T-cell (primary cell): ENCODE measurements around the gene ZNF491. TPM values are rescaled to one million over a fixed set of nuclear protein-coding genes. Genes with fewer than 3 reads are reported as not detected.
"Not testable (repeated sequence)": the region's sequence is repeated elsewhere in the genome, so short reads cannot be mapped to it uniquely, and the experiment has no call there.

Source experiments
- ATAC-seq, 4 experiments: fragments of 200-7000 bp in 3 of 4; fragments of 150-1000 bp in 1 of 4; cut with Tn5 transposase; replicated peaks in 1 of 4; 1 replicate in 3 of 4; 2 replicates in 1 of 4; pipeline ENCODE4 v1.10.0; 2021; ENCODE audit warnings: moderate library complexity in 3 of 4, mild to moderate bottlenecking in 2 of 4, moderate number of reproducible peaks in 1 of 4
- CTCF ChIA-PET, 2 donors: fragments of 300-600 bp; sonication (Branson Sonifier 250); formaldehyde crosslinking; loops; one replicate each; lab custom pipeline; 2022; ENCODE audit warnings: antibody characterized with exemption in 2 of 2; lab: Charles Lee
- POLR2A ChIA-PET, 2 donors: fragments of 300-600 bp; sonication (Branson Sonifier 250); formaldehyde crosslinking; loops; one replicate each; lab custom pipeline; 2022; ENCODE audit warnings: antibody characterized with exemption in 2 of 2; lab: Charles Lee
- DNase-seq, 35 experiments: peaks; one replicate each; pipeline versions ENCODE4 v3.0.0 to v3.0.0-alpha.2; 2013 to 2023
- H3K27ac ChIP-seq: one replicate; pipeline ENCODE4 v1.5.1; 2013; ENCODE audit warnings: low read length
- H3K27me3 ChIP-seq, 2 experiments: replicated peaks in 1 of 2; 1 replicate in 1 of 2; 2 replicates in 1 of 2; pipeline versions ENCODE4 v1.6.1 to v1.7.0; 2013; ENCODE audit warnings: low read length in 1 of 2, mixed read lengths in 1 of 2; ENCODE audit not compliant: control insufficient read depth in 2 of 2, insufficient read depth in 2 of 2; ENCODE audit errors: extremely low read depth in 1 of 2
- H3K36me3 ChIP-seq, 2 donors: 1 replicate in 1 of 2; 2 replicates in 1 of 2; pipeline versions ENCODE4 v1.6.1 to v1.7.0; 2013; ENCODE audit warnings: low read length in 1 of 2; ENCODE audit not compliant: control insufficient read depth in 2 of 2, insufficient read depth in 1 of 2; ENCODE audit errors: extremely low read depth in 1 of 2
- H3K4me1 ChIP-seq, 2 experiments: 1 replicate in 1 of 2; 2 replicates in 1 of 2; pipeline versions ENCODE4 v1.6.1 to v1.7.0; 2013; ENCODE audit warnings: low read length in 2 of 2, mixed read lengths in 1 of 2; ENCODE audit not compliant: insufficient read depth in 2 of 2, control insufficient read depth in 1 of 2; ENCODE audit errors: extremely low read depth in 1 of 2
- H3K4me3 ChIP-seq, 2 donors: 1 replicate in 1 of 2; 2 replicates in 1 of 2; pipeline versions ENCODE4 v1.5.1 to v1.7.0; 2013; ENCODE audit warnings: mild to moderate bottlenecking in 2 of 2, low read length in 1 of 2, moderate library complexity in 1 of 2; ENCODE audit not compliant: control insufficient read depth in 1 of 2; ENCODE audit errors: extremely low read depth in 1 of 2
- H3K9me3 ChIP-seq: 2 replicates; pipeline ENCODE4 v1.7.0; 2013
- H3K27ac Mint-ChIP-seq, 2 donors: one replicate each; pipeline ENCODE4 v1.8.0; 2020 to 2021; ENCODE audit warnings: mild to moderate bottlenecking in 2 of 2, mixed read lengths in 2 of 2
- H3K27me3 Mint-ChIP-seq, 2 donors: one replicate each; pipeline ENCODE4 v1.8.0; 2021 to 2022; ENCODE audit warnings: mixed read lengths in 2 of 2
- H3K36me3 Mint-ChIP-seq: one replicate; pipeline ENCODE4 v1.8.0; 2021; ENCODE audit warnings: mixed read lengths
- H3K4me1 Mint-ChIP-seq, 3 donors: one replicate each; pipeline ENCODE4 v1.8.0; 2020 to 2022; ENCODE audit warnings: mixed read lengths in 3 of 3, mild to moderate bottlenecking in 1 of 3
- H3K4me3 Mint-ChIP-seq, 3 donors: one replicate each; pipeline ENCODE4 v1.8.0; 2020 to 2022; ENCODE audit warnings: mild to moderate bottlenecking in 3 of 3, mixed read lengths in 3 of 3, moderate library complexity in 3 of 3
- H3K9me3 Mint-ChIP-seq, 3 donors: one replicate each; pipeline ENCODE4 v1.8.0; 2020 to 2022; ENCODE audit warnings: mixed read lengths in 3 of 3
- WGBS: methylation state at CpG from one replicate; pipeline ENCODE4 v1.1.5; 2013; ENCODE audit warnings: missing lambda C conversion rate; ENCODE audit not compliant: insufficient coverage; 5-methylcytosine and 5-hydroxymethylcytosine counted together
- total RNA-seq, 35 experiments: library from RNA in 6 of 35; stranded (reverse) in 6 of 35; fragments of 120-200 nt in 1 of 35; gene quantifications; one replicate each; pipeline versions ENCODE4 v1.2.1 to v1.2.4 and lab custom pipeline; 2013 to 2026

The ZNF491 gene
- total RNA-seq, 5 donors from 2014 or later (not counting 1 experiment from before 2014, with no cell fraction given) = 0.77 to 3.5 (median 2.3) TPM

DNA sequence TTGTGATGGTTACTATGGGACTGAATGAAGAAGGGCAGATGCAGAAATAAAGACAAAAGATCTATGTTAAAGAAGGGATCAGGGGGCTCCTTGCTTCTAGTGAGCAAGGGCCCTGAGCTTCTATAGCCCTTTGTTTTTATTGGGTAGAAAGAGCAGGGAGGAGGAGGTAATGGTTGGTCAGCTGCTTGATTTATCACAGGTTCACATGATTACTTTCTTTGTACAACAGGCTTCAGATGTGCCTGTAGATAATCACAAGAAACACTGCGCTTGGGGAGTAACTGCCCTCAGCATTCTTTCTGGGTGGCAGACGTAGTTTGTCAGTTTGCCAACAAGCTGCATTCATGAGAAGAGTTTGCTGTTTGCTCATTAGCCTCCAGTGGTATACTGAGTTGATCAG is 45.4 kb downstream of the ZNF491 start:
- DNase-seq (no peak), ATAC-seq (no peak)
- H3K27ac ChIP-seq = no peak overlapping the region
- H3K9me3 Mint-ChIP-seq = peaks cover 4 to 15% (median 6%) of the 10 kb centered on the region in 3 donors
- H3K9me3 ChIP-seq = no peaks in the 10 kb centered on the region
- no peaks in the 10 kb centered on the region for H3K36me3 ChIP-seq
- no peak overlapping the region for H3K4me3 ChIP-seq
- H3K27me3 ChIP-seq = no peaks in the 10 kb centered on the region
- H3K36me3 Mint-ChIP-seq = no peaks in the 10 kb centered on the region
- CTCF ChIA-PET = no interaction called here
- H3K4me1 ChIP-seq = peaks cover 2 to 9% of the 10 kb centered on the region in 2 experiments
- no peak overlapping the region for H3K27ac Mint-ChIP-seq
- no peak overlapping the region for H3K4me3 Mint-ChIP-seq
- WGBS = 86% methylated on average over 2 of the region's 2 CpGs
- POLR2A ChIA-PET = no interaction called here
- H3K4me1 Mint-ChIP-seq = peaks cover 10 to 13% (median 11%) of the 10 kb centered on the region in 3 donors
- H3K27me3 Mint-ChIP-seq = no peaks in the 10 kb centered on the region

DNA sequence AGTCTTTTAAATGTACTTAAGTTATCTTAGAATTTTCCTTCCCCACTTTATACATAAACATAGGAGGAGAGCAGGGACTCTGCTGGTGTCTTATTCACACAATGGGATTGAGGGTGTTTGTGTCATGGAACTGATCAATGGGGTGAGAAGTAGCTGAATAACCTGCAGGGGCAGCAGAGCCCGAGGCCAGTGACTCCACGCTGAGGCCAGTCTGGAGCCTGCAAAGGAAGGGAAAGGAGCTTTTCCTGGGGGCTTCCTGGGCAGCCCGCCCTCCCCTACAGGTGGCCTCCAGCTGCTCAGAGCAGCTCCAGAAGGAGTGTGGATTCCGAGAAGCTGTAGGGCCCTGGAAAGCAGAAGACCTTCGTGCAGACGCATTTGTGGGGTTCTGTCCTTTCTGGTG is 49.3 kb downstream of the ZNF491 start:
- H3K4me1 ChIP-seq = peaks cover 4 to 16% of the 10 kb centered on the region in 2 experiments
- H3K9me3 Mint-ChIP-seq, H3K27me3 ChIP-seq, H3K4me3 ChIP-seq, ATAC-seq, H3K27ac ChIP-seq, H3K36me3 ChIP-seq, H3K9me3 ChIP-seq, CTCF ChIA-PET, DNase-seq, H3K27ac Mint-ChIP-seq, H3K27me3 Mint-ChIP-seq, POLR2A ChIA-PET: not testable (repeated sequence)
- WGBS = 83% methylated on average over 4 of the region's 6 CpGs
- Mint-ChIP-seq H3K4me1 (peaks cover 24 to 36% (median 31%) of the 10 kb centered on the region in 3 donors), H3K36me3 (peaks cover 16% of the 10 kb centered on the region), H3K4me3 (peak overlapping the region in 1 of 3 donors; percentile 84)

DNA sequence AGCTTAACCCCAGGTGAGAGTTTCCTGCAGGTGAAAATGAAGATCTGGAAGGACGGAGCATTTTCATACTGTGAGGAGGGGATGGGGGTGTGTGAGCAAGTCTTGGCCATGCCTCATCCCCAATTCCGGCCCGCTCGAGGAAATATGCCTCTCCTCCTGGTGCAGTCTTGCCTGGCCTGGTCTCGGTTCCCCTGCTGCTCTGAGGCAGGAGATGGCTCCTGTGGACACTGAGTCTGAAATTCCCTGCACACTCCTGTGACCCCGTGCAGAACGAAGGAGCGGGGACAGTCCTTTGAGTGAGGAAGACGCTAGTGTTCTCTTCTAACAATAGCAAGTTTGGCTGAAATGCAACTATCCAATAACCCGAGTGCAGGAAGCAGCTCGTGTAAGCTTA is 49.9 kb downstream of the ZNF491 start:
- H3K27me3 Mint-ChIP-seq = no peaks in the 10 kb centered on the region
- DNase-seq = no peak
- Histone ChIP-seq H3K4me3 (peak overlapping the region; percentile 79 to 80), H3K36me3 (no peaks in the 10 kb centered on the region), H3K4me1 (peaks cover 4 to 16% of the 10 kb centered on the region in 2 experiments), H3K27me3 (no peaks in the 10 kb centered on the region), H3K27ac (peak overlapping the region; percentile 62), H3K9me3 (no peaks in the 10 kb centered on the region)
- H3K9me3 Mint-ChIP-seq = peaks cover 0 to 5% (median 5%) of the 10 kb centered on the region in 3 donors
- POLR2A ChIA-PET = no interaction called here
- WGBS = 31% methylated on average over 10 of the region's 11 CpGs
- CTCF ChIA-PET = interaction anchor here in 1 of 2 donors (0.5 kb wide), 1 partner anchor 76 kb away, joined by 3 read pairs; no protein-coding TSS in a partner anchor
- no peak for ATAC-seq
- H3K4me3 Mint-ChIP-seq = peak overlapping the region; percentile 84 to 89 (median 85)
- peaks cover 16% of the 10 kb centered on the region for H3K36me3 Mint-ChIP-seq
- H3K27ac Mint-ChIP-seq = peak overlapping the region; percentile 86
- peaks cover 24 to 36% (median 31%) of the 10 kb centered on the region in 3 donors for H3K4me1 Mint-ChIP-seq

DNA sequence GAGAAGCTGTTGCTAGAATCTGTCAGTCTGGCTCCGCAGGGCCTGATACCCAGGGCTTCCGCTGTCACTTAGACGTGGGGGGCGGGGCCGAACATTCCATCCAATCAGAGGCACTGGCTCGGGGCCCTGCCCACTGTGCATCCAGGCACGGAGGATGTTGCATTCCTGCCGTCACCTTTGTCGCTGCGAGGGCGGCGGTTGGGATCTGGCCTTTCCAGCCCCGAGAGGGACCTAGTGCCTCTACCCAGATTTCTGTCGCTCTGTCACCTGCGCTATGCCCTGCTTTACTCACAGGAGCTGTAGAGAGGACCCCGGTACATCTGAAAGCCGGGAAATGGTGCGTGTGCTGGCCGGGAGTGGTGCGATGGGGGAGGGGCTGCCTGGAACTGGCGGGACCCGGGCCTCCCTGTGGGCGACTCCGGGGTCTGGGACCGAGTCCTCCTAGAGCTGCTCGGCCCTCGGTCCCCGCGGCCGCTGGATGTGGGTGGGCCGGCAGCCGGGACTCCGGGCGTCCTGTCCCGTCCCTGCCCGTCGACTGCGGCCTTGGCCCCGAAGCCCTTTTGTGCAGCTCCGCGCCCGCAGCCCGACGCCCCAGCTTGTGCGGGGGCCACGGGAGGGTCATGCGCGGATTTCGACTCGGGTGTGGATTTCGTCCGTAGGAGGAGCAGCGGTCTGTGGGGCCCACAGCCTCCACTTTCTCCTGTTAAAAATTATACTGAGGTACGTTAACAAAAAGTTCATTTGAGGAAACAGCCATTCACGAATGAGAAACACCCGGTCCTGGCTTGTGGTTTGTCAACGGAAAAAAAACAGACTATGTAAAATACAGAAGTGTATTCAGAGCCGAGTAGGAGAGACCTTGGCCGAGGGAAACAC is 50.5 kb downstream of the ZNF491 start, which contains the start of gene ZNF439:
ZNF439 (plus strand) TSS at position 133 of the 876 bp plus-strand sequence; CDS start at position 275, 142 bp downstream.
- ATAC-seq = peak; percentile 100
- Histone ChIP-seq H3K4me1 (peaks cover 4 to 16% of the 10 kb centered on the region in 2 experiments), H3K36me3 (no peaks in the 10 kb centered on the region), H3K27ac (peak within 1 kb of the TSS; percentile 62), H3K9me3 (no peaks in the 10 kb centered on the region), H3K27me3 (no peaks in the 10 kb centered on the region), H3K4me3 (peak within 1 kb of the TSS; percentile 79 to 80)
- peak; percentile 72 to 94 (median 87) for DNase-seq
- WGBS = under 1% methylated on average over 50 of the region's 59 CpGs
- Mint-ChIP-seq H3K9me3 (peaks cover 0 to 7% (median 6%) of the 10 kb centered on the region in 3 donors), H3K27ac (peak within 1 kb of the TSS; percentile 86), H3K4me3 (peak within 1 kb of the TSS; percentile 84 to 89 (median 85)), H3K36me3 (peaks cover 20% of the 10 kb centered on the region), H3K27me3 (no peaks in the 10 kb centered on the region), H3K4me1 (peaks cover 24 to 36% (median 31%) of the 10 kb centered on the region in 3 donors)
- CTCF ChIA-PET = interaction anchor here in 1 of 2 donors (0.5 kb wide), 1 partner anchor 76 kb away, joined by 3 read pairs; no protein-coding TSS in a partner anchor
- POLR2A ChIA-PET = no interaction called here

DNA sequence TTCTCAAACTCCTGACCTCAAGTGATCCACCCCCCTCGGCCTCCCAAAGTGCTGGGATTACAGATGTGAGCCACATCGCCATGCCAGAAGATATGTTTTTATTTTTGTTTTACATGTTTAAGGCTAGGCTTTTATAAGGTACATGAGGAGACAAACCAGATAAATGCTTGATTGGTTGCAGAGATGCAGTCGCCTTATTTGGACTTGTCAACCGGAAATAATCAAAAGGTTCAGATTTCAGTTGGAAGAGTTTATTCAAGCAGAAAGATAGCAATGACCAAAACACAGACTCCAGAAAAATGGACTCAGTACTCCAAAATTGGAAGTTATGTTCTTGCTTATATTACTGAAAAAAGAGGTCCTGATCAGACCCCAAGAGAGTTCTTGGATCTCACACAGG is 52.0 kb downstream of the ZNF491 start:
- H3K4me1 ChIP-seq = peaks cover 4 to 16% of the 10 kb centered on the region in 2 experiments
- Mint-ChIP-seq H3K4me1 (peaks cover 24 to 36% (median 31%) of the 10 kb centered on the region in 3 donors), H3K4me3 (peak overlapping the region in 2 of 3 donors; percentile 6 to 84), H3K36me3 (peaks cover 30% of the 10 kb centered on the region)
- H3K36me3 ChIP-seq, H3K27me3 ChIP-seq, POLR2A ChIA-PET, H3K27me3 Mint-ChIP-seq, H3K9me3 Mint-ChIP-seq, CTCF ChIA-PET, H3K9me3 ChIP-seq, H3K27ac ChIP-seq, ATAC-seq, H3K4me3 ChIP-seq, DNase-seq, H3K27ac Mint-ChIP-seq: not testable (repeated sequence)
- 100% methylated on average over 1 of the region's 4 CpGs for WGBS

DNA sequence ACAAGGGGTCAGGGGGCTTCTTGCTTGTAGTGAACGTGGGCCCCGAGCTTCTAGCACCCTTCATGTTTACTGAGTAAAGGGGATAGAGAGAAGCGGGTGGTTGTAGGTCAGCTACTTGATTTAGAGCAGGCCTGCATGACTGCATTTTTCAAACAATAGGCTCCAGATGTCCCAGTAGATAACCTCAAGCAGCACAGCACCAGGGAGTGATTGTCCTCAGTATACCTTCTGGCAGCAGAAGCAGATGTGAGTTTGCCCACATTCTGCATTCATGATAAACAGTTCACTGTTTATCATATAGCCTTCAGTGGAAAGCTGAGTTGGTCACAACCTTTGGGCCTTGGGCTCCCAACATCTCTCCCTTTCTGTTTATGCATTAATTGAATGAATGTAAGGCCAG is 55.0 kb downstream of the ZNF491 start:
- H3K36me3 ChIP-seq = peaks cover 0 to 6% of the 10 kb centered on the region in 2 donors
- DNase-seq (no peak), ATAC-seq (no peak)
- WGBS = 100% methylated on average over 1 of the region's 3 CpGs
- H3K27ac ChIP-seq = no peak overlapping the region
- POLR2A ChIA-PET = no interaction called here
- H3K36me3 Mint-ChIP-seq = peaks cover 55% of the 10 kb centered on the region
- H3K4me3 ChIP-seq = no peak overlapping the region
- peaks cover 14 to 33% (median 33%) of the 10 kb centered on the region in 3 donors for H3K9me3 Mint-ChIP-seq
- no peak overlapping the region for H3K4me3 Mint-ChIP-seq
- H3K4me1 Mint-ChIP-seq = peaks cover 18 to 38% (median 27%) of the 10 kb centered on the region in 3 donors
- no peaks in the 10 kb centered on the region for H3K27me3 ChIP-seq
- no peak overlapping the region for H3K27ac Mint-ChIP-seq
- peaks cover 2 to 11% of the 10 kb centered on the region in 2 experiments for H3K4me1 ChIP-seq
- H3K27me3 Mint-ChIP-seq = no peaks in the 10 kb centered on the region
- peaks cover 3% of the 10 kb centered on the region for H3K9me3 ChIP-seq
- CTCF ChIA-PET = interaction anchor here in 1 of 2 donors (0.6 kb wide), 1 partner anchor 39 kb away, joined by 9 read pairs; no protein-coding TSS in a partner anchor
